GM23338 (cell line): ENCODE results near the gene MIER2. TPM values are rescaled to one million over a fixed set of nuclear protein-coding genes. Genes with fewer than 3 reads are reported as not detected.

Source experiments
- ATAC-seq: fragments of 200-7000 bp; cut with Tn5 transposase; 3 replicates; pipeline ENCODE4 v1.9.1; 2020
- DNase-seq: peaks from one replicate; pipeline ENCODE4 v3.0.0-alpha.2; 2015; ENCODE audit warnings: low spot score
- H2AFZ ChIP-seq: fragments of 200-600 bp; sonication (generic); 2 replicates; pipeline ENCODE4 v1.8.0; 2016; ENCODE audit warnings: antibody characterized with exemption, mild to moderate bottlenecking, moderate library complexity
- H3F3A ChIP-seq: fragments of 200-600 bp; sonication (generic); replicated peaks from 2 replicates; pipeline ENCODE4 v1.8.0; 2017; ENCODE audit warnings: antibody characterized with exemption, mixed run types, low read depth
- H3K27ac ChIP-seq: fragments of 200-600 bp; sonication (generic); 2 replicates; pipeline ENCODE4 v1.6.1; 2016; ENCODE audit warnings: low read depth
- H3K27me3 ChIP-seq: fragments of 200-600 bp; sonication (generic); 2 replicates; pipeline ENCODE4 v1.8.0; 2016; ENCODE audit warnings: mild to moderate bottlenecking, mixed run types, moderate library complexity; ENCODE audit not compliant: insufficient read depth
- H3K36me3 ChIP-seq: fragments of 200-600 bp; sonication (generic); 2 replicates; pipeline ENCODE4 v1.8.0; 2016; ENCODE audit warnings: mild to moderate bottlenecking; ENCODE audit not compliant: insufficient read depth
- H3K4me1 ChIP-seq: fragments of 200-600 bp; sonication (generic); 2 replicates; pipeline ENCODE4 v1.8.0; 2016; ENCODE audit warnings: mild to moderate bottlenecking, moderate library complexity; ENCODE audit not compliant: insufficient read depth
- H3K4me2 ChIP-seq: fragments of 200-600 bp; sonication (generic); 2 replicates; pipeline ENCODE4 v1.7.1; 2017; ENCODE audit warnings: mixed run types
- H3K4me3 ChIP-seq: fragments of 200-600 bp; sonication (generic); 2 replicates; pipeline ENCODE4 v1.6.1; 2016; ENCODE audit warnings: mixed run types
- H3K79me2 ChIP-seq: fragments of 200-600 bp; sonication (generic); replicated peaks from 2 replicates; pipeline ENCODE4 v1.8.0; 2017; ENCODE audit warnings: mild to moderate bottlenecking; ENCODE audit not compliant: insufficient read depth
- H3K9me2 ChIP-seq: fragments of 200-600 bp; sonication (generic); 2 replicates; pipeline ENCODE4 v1.8.0; 2017; ENCODE audit not compliant: insufficient read depth
- H4K20me1 ChIP-seq: fragments of 200-600 bp; sonication (generic); replicated peaks from 2 replicates; pipeline ENCODE4 v1.8.0; 2017; ENCODE audit warnings: mild to moderate bottlenecking; ENCODE audit not compliant: insufficient read depth
- H3K27ac Mint-ChIP-seq: 2 replicates; pipeline ENCODE4 v1.8.0; 2020; ENCODE audit warnings: inconsistent platforms, mild to moderate bottlenecking, moderate library complexity, mixed read lengths
- H3K27me3 Mint-ChIP-seq: 3 replicates; pipeline ENCODE4 v1.8.0; 2022; ENCODE audit warnings: low read depth, mild to moderate bottlenecking, moderate library complexity, mixed read lengths, inconsistent platforms; ENCODE audit not compliant: insufficient read depth, poor library complexity
- H3K36me3 Mint-ChIP-seq: 3 replicates; pipeline ENCODE4 v1.8.0; 2021; ENCODE audit warnings: low read depth, mild to moderate bottlenecking, inconsistent platforms, moderate library complexity, mixed read lengths
- H3K4me1 Mint-ChIP-seq: 3 replicates; pipeline ENCODE4 v1.8.0; 2020; ENCODE audit warnings: mild to moderate bottlenecking, inconsistent platforms, mixed read lengths
- H3K4me3 Mint-ChIP-seq: 3 replicates; pipeline ENCODE4 v1.8.0; 2021; ENCODE audit warnings: moderate library complexity, mild to moderate bottlenecking, inconsistent platforms, mixed read lengths
- H3K9me3 Mint-ChIP-seq: 3 replicates; pipeline ENCODE4 v1.8.0; 2020; ENCODE audit warnings: moderate library complexity, mild to moderate bottlenecking, inconsistent platforms, mixed read lengths
- CREB1 ChIP-seq: fragments of 250-450 bp; sonication (Bioruptor Pico); IDR thresholded peaks from 2 replicates; pipeline ENCODE4 v1.5.0; 2020; ENCODE audit warnings: low read depth, mild to moderate bottlenecking, moderate library complexity
- ETS1 ChIP-seq: IDR thresholded peaks from 2 replicates; pipeline ENCODE4 v1.6.1; 2016; ENCODE audit warnings: antibody characterized with exemption
- EZH2 ChIP-seq: fragments of 200-600 bp; sonication (generic); IDR thresholded peaks from one replicate; pipeline ENCODE4 v1.8.0; 2017; ENCODE audit warnings: antibody characterized with exemption, mild to moderate bottlenecking, low read depth; ENCODE audit not compliant: unreplicated experiment
- JUNB ChIP-seq: IDR thresholded peaks from one replicate; pipeline ENCODE4 v1.6.1; 2016; ENCODE audit warnings: antibody characterized with exemption; ENCODE audit not compliant: unreplicated experiment
- REST ChIP-seq: IDR thresholded peaks from one replicate; pipeline ENCODE4 v1.6.1; 2018; ENCODE audit warnings: antibody characterized with exemption; ENCODE audit not compliant: unreplicated experiment
- STAT1 ChIP-seq: IDR thresholded peaks from one replicate; pipeline ENCODE4 v1.6.1; 2016; ENCODE audit warnings: antibody characterized with exemption; ENCODE audit not compliant: unreplicated experiment
- ZNF331 ChIP-seq: fragments of 250-450 bp; sonication (Bioruptor Pico); IDR thresholded peaks from 2 replicates; pipeline ENCODE4 v1.5.0; 2020; ENCODE audit warnings: low read depth, mild to moderate bottlenecking, moderate library complexity
- polyA plus RNA-seq: library from polyadenylated mRNA; unstranded; fragments of >200 nt; fragmentation: Nextera tagmentation; extraction: Ambion mirVana; gene quantifications from 2 replicates; pipeline ENCODE4 v1.2.1, GENCODE V29; 2016
- total RNA-seq: library from RNA; depleted of rRNA; stranded (reverse); fragments of >200 nt; shearing (Covaris generic); gene quantifications from 2 replicates; pipeline ENCODE4 v1.2.3, GENCODE V29; 2014

Gene MIER2
- total and polyA plus RNA-seq, 2 experiments from 2014 or later, result 30.2 to 37.9 TPM

- TF ChIP-seq REST, result no peak
- no peak for TF ChIP-seq JUNB
- no peak for TF ChIP-seq EZH2
- TF ChIP-seq CREB1 (CRISPR knock-in tag), result no peak
- no peak for TF ChIP-seq ETS1
Measured at GRCh38 chr19:311813-312261, 32.8 kb downstream of the MIER2 start (continued).

GRCh38 chr19:310781-311496, 33.7 kb downstream of the MIER2 start:
- H3K27me3 ChIP-seq, result no peaks in the 10 kb centered on the region
- H3F3A ChIP-seq, result no peaks in the 10 kb centered on the region
- no peak overlapping the region for H3K27ac ChIP-seq
- H3K4me2 ChIP-seq, result no peak overlapping the region
- no peaks in the 10 kb centered on the region for H3K9me2 ChIP-seq
- Mint-ChIP-seq H3K4me3 (no peak overlapping the region), H3K27ac (no peak overlapping the region), H3K4me1 (no peaks in the 10 kb centered on the region), H3K27me3 (peaks cover 7% of the 10 kb centered on the region), H3K9me3 (no peaks in the 10 kb centered on the region; the same call in 2 of the 3 replicates), H3K36me3 (peaks cover 64% of the 10 kb centered on the region)
- TF ChIP-seq EZH2, result no peak
- ATAC-seq (no peak), DNase-seq (no peak)
- H3K79me2 ChIP-seq, result peaks cover 15% of the 10 kb centered on the region
- H3K4me1 ChIP-seq, result no peaks in the 10 kb centered on the region
- H4K20me1 ChIP-seq, result no peaks in the 10 kb centered on the region
- no peaks in the 10 kb centered on the region for H3K36me3 ChIP-seq
- no peak overlapping the region for H3K4me3 ChIP-seq
- no peak overlapping the region for H2AFZ ChIP-seq

- H4K20me1 ChIP-seq, result no peaks in the 10 kb centered on the region
Measured at GRCh38 chr19:310141-310651, 34.4 kb downstream of the MIER2 start.

More at GRCh38 chr19:310141-310651, 34.4 kb downstream of the MIER2 start:
- H3K36me3 Mint-ChIP-seq, result peaks cover 64% of the 10 kb centered on the region
- Histone ChIP-seq H2AFZ (no peak overlapping the region), H3K4me2 (no peak overlapping the region), H3F3A (no peaks in the 10 kb centered on the region), H3K4me1 (no peaks in the 10 kb centered on the region), H3K79me2 (peaks cover 7% of the 10 kb centered on the region), H3K9me2 (no peaks in the 10 kb centered on the region), H3K27ac (no peak overlapping the region), H3K36me3 (no peaks in the 10 kb centered on the region; the same call in 1 of the 2 replicates), H3K27me3 (no peaks in the 10 kb centered on the region), H3K4me3 (no peak overlapping the region)
- H3K27ac Mint-ChIP-seq, result no peak overlapping the region
- H3K9me3 Mint-ChIP-seq, result no peaks in the 10 kb centered on the region; the same call in 2 of the 3 replicates
- TF ChIP-seq JUNB, result no peak
- TF ChIP-seq ZNF331 (CRISPR knock-in tag), result no peak
- no peak for TF ChIP-seq STAT1
- no peaks in the 10 kb centered on the region for H3K4me1 Mint-ChIP-seq
- ATAC-seq (peak; percentile 59), DNase-seq (peak; percentile 62)
- no peak overlapping the region for H3K4me3 Mint-ChIP-seq
- H3K27me3 Mint-ChIP-seq, result peaks cover 7% of the 10 kb centered on the region
